GM18873 (cell line): ENCODE results near the gene SFTPB.
"Not testable (repeated sequence)": the region's sequence is repeated elsewhere in the genome, so short reads cannot be mapped to it uniquely, and the experiment has no call there.

Source experiments
- ATAC-seq: cut with Tn5 transposase; IDR thresholded peaks from one replicate; pipeline ENCODE4 v1.9.1; 2021; ENCODE audit warnings: mild to moderate bottlenecking, moderate library complexity, moderate number of reproducible peaks; ENCODE audit not compliant: unreplicated experiment, low FRiP score

The SFTPB gene

GRCh38 chr2:85668009-85668856, at the start of gene SFTPB:
SFTPB (minus strand) TSS chr2:85668199; CDS start chr2:85668183, 16 bp downstream.
- no peak for ATAC-seq

GRCh38 chr2:85717308-85718008, 49.5 kb upstream of the SFTPB start:
- ATAC-seq, result no peak

GRCh38 chr2:85716346-85716914, 48.4 kb upstream of the SFTPB start:
- no peak for ATAC-seq

- no peak for ATAC-seq
Observed at GRCh38 chr2:85714841-85715240, 46.8 kb upstream of the SFTPB start.

GRCh38 chr2:85714421-85714820, 46.4 kb upstream of the SFTPB start:
- not testable (repeated sequence) for ATAC-seq

- no peak for ATAC-seq
Observed at GRCh38 chr2:85713836-85714235, 45.8 kb upstream of the SFTPB start.

- no peak for ATAC-seq
Observed at GRCh38 chr2:85712849-85713612, 45.0 kb upstream of the SFTPB start.

GRCh38 chr2:85712336-85712735, 44.3 kb upstream of the SFTPB start:
- ATAC-seq, result no peak

- ATAC-seq, result no peak
Observed at GRCh38 chr2:85711578-85712060, 43.6 kb upstream of the SFTPB start.

GRCh38 chr2:85710687-85711577, 42.9 kb upstream of the SFTPB start:
- ATAC-seq, result no peak

- ATAC-seq, result no peak
Observed at GRCh38 chr2:85709401-85709811, 41.4 kb upstream of the SFTPB start.

GRCh38 chr2:85708641-85709040, 40.6 kb upstream of the SFTPB start:
- no peak for ATAC-seq

GRCh38 chr2:85707304-85707703, 39.3 kb upstream of the SFTPB start:
- peak; percentile 68 for ATAC-seq

- ATAC-seq, result no peak
Observed at GRCh38 chr2:85706599-85707296, 38.7 kb upstream of the SFTPB start.

GRCh38 chr2:85706063-85706462, 38.1 kb upstream of the SFTPB start:
- ATAC-seq, result no peak

GRCh38 chr2:85705680-85706039, 37.7 kb upstream of the SFTPB start:
- no peak for ATAC-seq

GRCh38 chr2:85704800-85705679, 37.0 kb upstream of the SFTPB start:
- no peak for ATAC-seq

- ATAC-seq, result no peak
Observed at GRCh38 chr2:85704038-85704437, 36.0 kb upstream of the SFTPB start.
